Islet precursor cell (in vitro differentiated cells): ENCODE measurements around the gene UTP25.
A peak's percentile ranks its signal among the peaks of the same experiment; 100 is the strongest.
"Not testable (repeated sequence)": the region's sequence is repeated elsewhere in the genome, so short reads cannot be mapped to it uniquely, and the experiment has no call there.

Experiments used
- DNase-seq: peaks from one replicate; pipeline ENCODE4 v3.0.0-alpha.2; 2018

UTP25 gene

DNA sequence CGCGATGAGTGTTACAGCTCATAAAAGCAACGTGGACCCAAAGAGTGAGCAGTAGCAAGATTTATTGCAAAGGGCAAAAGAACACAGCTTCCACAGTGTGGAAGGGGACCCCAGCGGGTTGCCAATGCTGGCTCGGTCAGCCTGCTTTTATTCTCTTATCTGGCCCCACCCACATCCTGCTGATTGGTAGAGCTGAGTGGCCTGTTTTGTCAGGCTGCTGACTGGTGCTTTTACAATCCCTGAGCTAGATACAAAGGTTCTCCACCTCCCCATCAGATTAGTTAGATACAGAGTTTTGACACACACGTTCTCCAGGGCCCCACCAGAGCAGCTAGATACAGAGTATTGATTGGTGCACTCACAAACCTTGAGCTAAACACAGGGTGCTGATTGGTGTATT, 70.5 kb downstream of the UTP25 start:
- DNase-seq = not testable (repeated sequence)

DNA sequence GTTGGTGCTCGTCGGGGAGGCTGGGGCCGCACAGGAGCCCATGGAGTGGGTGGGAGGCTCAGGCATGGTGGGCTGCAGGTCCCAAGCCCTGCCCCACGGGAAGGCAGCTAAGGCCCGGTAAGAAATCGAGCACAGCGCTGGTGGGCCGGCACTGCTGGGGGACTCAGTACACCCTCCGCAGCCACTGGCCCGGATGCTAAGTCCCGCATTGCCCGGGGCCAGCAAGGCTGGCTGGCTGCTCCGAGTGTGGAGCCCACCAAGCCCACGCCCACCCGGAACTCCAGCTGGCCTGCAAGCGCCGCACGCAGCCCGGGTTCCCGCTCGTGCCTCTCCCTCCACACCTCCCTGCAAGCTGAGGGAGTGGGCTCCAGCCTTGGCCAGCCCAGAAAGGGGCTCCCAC, 71.1 kb downstream of the UTP25 start:
- DNase-seq = not testable (repeated sequence)

GRCh38 chr1:209899948-209900347, 72.2 kb downstream of the UTP25 start:
- DNase-seq = no peak

- DNase-seq = peak; percentile 74
These were observed 73.0 kb downstream of the UTP25 start for GRCh38 chr1:209900734-209901133.

DNA sequence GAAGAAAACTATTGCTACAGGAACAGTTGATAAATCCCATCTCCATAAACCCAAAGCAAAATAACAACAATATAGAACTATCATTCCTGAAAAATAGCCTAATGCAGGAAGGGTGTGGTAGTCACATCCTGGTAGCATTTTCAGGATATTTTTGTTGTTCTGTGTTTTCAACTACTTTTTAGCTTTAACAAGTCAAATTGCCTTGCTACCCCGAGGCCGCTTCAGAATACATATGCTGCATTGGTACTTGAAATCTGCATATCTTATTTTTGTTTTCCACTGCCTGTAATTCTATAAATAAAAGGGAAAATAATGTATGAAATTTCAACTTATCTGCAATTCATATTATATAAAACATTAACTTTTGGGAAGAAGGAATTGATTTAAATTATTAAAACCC, 73.4 kb downstream of the UTP25 start:
- no peak for DNase-seq

- DNase-seq = not testable (repeated sequence)
These were observed 77.0 kb downstream of the UTP25 start for GRCh38 chr1:209904774-209905173.
